HG03575 (cell line): ENCODE data around the gene RAB11B.
A peak's percentile ranks its signal among the peaks of the same experiment; 100 is the strongest.
"Not testable (repeated sequence)": the region's sequence is repeated elsewhere in the genome, so short reads cannot be mapped to it uniquely, and the experiment has no call there.

Experiments used
- ATAC-seq: cut with Tn5 transposase; IDR thresholded peaks from one replicate; pipeline ENCODE4 v1.9.1; 2021; ENCODE audit not compliant: unreplicated experiment, insufficient number of reproducible peaks, low FRiP score; ENCODE audit errors: extremely low read depth

RAB11B gene

DNA sequence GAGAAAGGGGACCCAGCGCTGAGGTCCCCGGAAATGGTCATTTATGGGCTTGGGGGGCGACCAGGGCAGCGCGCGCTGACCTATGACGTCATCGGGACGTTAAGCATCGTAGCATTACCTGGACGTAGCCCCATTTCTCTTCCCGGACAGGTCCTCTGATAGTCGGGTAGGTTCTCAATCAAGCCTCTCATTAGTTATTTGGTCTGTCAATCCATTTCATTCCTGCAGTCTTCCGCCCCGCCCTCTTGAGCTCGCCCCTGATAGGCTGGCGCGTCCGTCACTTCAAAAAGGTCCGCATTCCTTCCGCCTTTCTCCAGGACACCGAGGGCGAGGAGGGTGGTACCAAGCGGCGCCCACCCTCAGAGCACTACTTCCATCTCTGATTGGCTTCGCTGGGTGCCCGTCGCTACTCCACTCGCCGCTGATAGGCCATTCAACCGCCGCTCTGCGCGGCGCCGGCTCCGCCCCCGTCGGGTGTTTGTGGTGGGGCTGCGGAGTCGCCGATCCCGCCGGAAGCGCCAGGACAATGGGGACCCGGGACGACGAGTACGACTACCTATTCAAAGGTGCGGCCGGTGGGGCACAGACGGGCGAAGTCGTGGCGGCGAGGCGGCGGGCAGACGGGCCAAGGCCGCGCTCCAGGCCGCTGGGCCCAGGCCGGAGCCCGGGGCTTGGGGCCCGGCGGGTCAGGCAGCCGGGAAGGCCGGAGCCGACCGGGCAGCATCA, at the start of gene RAB11B:
Gene RAB11B, plus strand, starts transcription at position 470 of the 726 bp plus-strand sequence. Its CDS starts 57 bp downstream, at position 527.
- ATAC-seq: peak; percentile 72

DNA sequence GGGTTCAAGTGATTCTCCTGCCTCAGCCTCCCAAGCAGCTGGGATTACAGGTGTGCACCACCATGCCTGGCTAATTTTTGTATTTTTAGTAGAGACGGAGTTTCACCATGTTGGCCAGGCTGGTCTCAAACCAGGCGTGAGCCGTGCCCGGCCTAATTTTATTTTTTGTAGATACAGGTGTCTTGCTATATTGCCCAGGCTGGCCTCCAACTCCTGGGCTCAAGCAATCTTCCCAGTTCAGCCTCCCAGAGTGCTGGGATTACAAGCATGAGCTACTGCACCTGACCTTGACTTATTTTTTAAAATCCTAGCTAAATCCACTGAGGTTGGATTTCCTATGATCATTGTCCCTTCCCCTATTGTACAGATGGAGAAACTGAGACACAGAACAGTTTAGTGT, 48.7 kb upstream of the RAB11B start:
- ATAC-seq: not testable (repeated sequence)

DNA sequence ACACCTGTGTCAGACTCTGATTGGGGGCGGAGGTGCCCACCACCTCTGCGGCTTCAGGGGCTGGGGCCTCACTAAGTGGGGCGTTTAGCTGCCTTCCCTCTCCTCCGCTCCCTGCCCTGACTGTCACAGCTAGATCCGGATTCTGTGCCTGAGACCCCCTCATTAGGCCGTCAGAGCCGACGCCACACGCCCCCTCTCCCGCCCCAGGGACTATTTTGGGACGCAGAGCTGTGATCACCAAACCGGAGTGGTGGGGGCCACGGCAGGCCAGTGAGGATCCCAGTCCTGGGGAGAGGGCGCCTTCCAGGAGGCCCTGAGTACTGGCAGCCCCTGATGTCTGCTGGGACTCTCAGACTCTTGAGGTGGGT, 47.9 kb upstream of the RAB11B start:
- ATAC-seq: no peak

DNA sequence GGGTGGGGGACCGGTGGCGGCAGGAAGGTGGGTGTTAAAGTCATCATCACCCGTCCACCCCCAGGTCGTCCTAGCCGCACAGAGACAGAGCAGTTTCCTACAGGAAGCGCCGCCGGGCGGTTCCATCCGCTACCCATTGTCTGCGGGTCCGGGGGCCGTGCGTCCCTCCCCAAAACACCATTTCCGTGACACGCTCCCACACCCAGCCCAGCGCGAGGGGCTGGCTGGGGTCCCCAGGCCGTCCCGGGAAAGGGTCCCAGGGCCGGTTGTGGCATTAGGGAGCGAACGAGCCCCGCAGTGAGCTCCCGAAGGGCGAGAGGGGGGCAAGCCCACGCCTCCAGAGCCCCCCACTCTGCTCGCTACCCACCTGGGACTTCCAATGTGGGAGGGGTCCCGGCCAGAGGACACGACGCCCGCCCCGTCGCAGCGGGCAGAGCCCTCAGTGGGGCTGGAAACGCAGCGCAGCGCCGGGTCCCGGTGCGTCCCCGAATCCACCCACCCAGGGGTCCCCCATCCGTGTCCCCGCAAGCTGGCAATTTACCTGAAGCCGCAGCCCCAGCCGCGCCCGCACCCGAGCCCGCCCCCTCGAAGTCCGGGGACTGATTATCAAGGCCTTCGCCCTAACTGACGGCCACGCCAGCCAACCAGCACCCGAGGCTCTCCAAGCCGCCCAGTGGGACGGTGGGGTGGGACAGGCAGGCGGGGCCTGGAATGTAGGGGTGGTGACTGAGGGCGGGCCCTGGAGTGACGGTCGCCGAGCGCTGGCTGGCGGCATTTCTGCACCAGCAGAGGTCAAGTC, 47.3 kb upstream of the RAB11B start, which contains the start of gene KANK3:
Gene KANK3, minus strand, starts transcription at position 579 of the 799 bp plus-strand sequence. CDS start 5,434 bp downstream, outside the sequence.
- no peak for ATAC-seq

DNA sequence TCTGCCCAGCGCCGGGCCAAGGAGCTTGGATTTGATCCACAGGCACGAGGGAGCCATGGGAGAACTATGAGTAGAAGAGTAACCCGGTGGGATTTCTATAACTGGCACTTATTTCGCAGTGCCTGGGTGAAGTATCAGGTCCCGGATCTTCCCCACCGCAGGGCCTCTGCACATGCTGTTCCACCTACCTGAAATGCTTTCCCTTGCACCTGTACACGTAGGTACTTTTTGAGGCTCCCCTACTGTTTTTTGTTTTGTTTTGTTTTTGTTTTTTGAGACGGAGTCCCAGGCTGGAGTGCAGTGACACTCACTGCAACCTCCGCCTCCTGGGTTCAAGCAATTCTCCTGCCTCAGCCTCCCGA, 46.7 kb upstream of the RAB11B start:
- no peak for ATAC-seq

DNA sequence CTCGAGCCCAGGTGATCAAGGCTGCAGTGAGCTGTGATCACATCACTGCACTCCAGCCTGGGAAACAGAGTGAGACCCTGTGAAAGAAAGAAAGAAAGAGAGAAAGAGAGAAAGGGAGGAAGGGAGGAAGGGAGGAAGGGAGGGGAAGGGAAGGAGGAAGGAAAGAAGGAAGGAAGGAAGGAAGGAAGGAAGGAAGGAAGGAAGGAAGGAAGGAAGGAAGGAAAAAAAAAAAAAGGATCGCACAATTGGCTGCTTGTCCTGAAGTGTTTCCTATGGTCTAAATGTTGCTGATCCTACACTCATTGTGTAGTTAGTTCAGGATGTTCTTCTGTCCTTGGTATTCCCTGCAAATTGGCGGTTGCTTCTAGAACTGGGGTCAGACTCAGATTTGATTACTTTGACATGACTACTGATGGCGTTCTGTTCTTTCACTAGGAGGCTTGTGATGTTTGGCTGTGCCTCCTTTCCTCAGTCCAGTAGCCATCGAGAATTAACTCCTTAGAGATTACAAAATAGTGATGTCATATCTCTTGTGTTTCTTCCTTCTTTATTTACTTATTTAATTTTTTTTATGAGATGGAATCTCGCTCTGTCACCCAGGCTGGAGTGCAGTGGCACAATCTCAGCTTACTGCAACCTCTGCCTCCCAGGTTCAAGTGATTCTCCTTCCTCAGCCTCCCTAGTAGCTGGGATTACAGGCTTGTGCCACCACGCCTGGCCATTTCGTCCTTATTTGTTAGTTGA, 40.4 kb upstream of the RAB11B start:
- not testable (repeated sequence) for ATAC-seq

DNA sequence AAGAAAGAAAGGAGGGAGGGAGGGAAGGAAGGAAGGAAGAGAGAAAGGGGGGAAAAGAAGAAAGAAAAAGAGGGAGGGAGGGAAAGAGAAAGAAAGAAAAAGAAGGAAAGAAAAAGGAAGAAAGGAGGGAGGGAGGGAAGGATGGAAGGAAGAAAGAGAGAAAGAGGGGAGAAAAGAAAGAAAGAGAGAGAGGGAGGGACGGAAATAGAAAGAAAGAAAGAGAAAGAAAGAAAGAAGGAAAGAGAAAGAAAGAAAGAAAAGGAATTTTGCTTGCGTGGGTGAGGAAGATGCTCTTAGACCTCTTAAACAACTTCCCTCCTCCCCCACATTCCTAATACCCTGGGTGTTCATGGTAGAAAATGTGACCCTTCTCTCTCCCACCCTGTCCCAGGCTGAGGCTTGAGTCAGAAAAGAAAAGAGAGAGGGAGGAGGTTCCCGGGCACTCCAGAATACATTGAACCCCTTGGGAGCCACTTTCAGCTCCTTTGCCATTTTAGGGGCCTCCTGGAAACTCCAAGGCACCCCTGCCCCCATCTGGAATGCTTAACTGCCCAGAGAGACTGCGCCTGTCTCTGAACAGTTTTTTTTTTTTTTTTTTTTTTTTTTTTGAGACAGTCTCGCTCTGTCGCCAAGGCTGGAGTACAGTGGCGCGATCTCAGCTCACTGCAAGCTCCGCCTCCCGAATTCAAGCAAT, 37.9 kb upstream of the RAB11B start:
- no peak for ATAC-seq

DNA sequence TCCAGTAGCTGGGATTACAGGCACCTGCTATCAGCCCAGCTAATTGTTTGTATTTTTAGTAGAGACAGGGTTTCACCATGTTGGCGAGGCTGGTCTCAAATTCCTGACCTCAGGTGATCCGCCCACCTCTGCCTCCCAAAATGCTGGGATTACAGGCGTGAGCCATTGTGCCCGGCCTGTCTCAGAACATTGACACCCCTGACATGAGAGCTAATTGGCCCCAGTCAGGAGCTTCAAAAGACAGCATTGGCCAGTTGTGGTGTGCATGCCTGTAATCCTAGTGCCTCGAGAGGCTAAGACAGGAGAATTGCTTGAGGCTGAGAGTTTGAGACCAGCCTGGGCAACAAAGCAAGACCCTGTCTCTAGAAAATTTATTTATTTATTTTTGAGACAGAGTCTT, 37.3 kb upstream of the RAB11B start:
- ATAC-seq: not testable (repeated sequence)

DNA sequence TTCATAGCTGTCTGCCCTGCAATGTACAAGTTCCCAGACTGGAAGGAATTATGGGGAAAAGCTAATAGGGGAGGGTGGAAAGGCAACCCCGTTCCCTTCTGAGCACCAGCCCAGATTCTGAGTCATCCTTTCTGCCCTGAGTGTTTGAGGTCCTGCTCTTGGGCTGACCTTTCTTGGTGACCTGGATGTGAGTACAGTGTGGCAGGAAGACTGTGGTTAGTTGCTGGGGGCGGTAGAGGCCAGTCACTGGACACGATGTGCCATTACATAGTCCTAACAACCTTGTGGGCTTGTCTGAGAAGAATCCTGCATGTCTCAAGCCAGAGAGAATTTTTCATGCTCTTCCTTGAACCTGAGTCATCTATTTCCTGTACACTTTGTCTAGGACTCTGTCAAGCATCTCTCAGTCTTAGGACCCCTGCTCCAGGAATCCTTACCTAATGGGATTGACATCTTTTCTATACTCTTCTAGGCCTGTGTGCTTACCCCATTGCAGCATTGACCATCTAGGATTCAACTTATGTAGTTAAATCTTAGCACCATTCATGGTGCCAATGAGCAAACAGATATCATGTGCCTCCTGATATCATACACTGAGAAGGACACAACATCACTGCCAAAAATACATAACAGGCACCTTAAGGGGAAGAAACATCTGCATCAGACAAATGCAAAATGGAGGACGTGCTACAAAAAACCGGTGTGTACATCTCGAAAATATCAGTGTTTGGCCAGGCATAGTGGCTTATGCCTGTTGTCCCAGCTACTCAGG, 34.3 kb upstream of the RAB11B start:
- no peak for ATAC-seq

DNA sequence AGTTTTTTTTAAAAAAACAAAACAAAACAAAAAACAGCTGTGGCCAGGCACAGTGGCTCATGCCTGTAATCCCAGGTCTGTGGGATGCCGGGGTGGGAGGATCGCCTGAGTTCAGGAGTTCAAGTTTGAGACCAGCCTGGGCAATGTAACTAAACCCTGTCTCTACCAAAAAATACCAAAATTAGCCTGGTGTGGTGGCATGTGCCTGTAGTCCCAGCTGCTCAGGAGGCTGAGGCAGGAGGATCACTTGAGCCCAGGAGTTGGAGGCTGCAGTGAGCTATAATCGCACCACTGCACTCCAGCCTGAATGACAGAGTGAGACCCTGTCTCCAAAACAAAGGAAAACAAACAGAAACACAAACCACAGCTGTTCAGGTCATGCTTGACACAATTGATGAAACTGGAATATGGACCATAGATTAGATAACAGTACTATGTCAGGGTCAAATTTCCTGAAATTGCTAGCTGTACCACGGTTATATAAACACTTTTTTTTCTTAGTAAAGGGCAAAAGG, 33.1 kb upstream of the RAB11B start:
- ATAC-seq: no peak

DNA sequence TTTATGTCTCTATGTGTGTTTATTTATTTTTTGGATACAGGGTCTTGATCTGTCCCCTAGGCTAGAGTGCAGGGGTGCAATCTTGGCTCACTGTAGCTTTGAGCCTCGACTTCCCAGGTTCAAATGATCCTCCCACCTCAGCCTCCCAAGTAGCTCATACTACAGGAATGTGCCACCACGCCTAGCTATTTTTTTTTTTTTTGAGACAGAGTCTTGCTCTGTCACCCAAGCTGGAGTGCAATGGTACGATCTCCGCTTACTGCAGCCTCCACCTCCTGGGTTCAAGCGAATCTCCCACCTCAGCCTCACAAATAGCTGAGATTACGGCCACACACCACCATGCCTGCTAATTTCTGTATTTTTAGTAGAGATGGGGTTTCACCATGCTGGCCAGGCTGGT, 31.2 kb upstream of the RAB11B start:
- ATAC-seq: no peak

DNA sequence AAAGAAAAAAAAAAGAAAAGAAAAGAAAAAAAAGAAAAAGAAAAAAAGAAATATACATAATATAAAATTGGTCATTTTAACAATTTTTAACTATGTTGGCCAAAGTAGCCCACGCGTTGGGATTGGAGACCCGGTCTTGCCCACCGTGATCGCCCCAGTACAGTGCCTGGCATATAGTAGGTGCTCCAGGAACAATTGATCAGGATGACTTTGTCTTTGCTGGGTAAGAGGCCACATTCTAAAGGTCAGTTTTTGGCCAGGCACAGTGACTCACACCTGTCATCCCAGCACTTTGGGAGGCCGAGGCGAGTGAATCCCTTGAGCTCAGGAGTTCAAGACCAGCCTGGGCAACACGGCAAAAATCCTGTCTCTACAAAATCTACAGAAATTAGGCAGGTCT, 30.0 kb upstream of the RAB11B start:
- no peak for ATAC-seq

DNA sequence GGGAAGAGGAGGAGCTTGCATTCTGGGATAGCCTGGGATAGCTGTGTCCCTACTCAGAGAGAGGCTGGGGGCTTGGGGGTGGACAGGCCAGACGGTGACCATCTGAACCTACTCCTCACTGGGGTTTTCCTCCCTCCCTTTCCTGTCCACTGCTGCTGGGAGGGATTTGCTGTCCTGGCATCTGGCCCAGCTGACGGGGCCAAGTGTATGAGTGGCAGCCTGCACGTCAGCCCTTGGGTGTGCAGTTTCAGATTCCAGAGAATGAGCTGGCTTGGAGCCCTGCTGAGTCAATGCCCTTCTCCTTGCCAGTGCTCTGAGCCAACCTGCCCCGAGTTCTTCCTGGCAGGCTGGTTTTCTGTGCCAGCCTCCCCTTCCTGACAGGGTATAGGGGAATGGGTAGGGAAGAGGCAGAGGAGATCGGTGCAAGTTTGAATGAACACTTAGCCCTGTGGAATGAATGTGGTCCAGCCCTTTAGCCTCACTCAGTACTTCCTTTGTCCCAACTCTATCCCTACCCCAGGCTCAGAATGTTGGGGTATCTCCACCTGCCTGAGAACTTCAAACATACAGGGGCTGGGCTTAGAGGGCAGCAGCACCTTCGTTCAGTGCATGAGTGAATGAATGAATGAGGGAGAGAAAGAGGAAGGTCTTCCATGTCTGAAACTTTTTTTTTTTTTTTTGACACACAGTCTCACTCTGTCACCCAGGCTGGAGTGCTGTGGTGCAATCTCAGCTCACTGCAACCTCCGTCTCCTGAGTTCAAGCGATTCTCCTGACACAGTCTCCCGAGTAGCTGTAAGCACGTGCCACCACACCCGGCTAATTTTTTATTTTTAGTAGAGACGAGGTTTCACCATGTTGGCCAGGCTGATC, 28.0 kb upstream of the RAB11B start:
- no peak for ATAC-seq

DNA sequence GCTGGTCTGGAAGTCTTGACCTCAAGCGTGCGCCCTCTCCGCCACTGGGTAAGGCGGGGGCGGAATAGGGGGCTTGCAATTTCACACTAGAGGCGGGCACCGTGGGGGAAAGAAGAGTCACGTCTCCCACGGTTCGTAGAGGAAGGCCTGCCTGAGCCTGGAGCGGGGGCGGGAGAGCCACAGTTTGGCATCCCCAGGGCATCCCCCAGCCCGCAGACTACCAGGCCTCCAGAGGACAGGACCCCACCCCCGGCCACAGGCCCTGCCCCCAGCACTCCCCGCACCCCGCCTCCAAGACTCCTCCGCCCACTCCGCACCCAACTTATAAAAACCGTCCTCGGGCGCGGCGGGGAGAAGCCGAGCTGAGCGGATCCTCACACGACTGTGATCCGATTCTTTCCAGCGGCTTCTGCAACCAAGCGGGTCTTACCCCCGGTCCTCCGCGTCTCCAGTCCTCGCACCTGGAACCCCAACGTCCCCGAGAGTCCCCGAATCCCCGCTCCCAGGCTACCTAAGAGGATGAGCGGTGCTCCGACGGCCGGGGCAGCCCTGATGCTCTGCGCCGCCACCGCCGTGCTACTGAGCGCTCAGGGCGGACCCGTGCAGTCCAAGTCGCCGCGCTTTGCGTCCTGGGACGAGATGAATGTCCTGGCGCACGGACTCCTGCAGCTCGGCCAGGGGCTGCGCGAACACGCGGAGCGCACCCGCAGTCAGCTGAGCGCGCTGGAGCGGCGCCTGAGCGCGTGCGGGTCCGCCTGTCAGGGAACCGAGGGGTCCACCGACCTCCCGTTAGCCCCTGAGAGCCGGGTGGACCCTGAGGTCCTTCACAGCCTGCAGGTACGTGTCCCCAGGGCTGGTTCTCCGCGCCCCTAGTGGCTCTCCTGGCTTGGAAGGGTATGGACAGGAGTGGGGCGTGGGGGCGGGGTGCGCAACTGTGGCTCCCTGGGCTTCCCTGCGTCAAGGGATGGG, 26.1 kb upstream of the RAB11B start, which contains the start of gene ANGPTL4:
Gene ANGPTL4, plus strand, starts transcription at position 353 of the 969 bp plus-strand sequence. Its CDS starts 167 bp downstream, at position 520.
- ATAC-seq: no peak

DNA sequence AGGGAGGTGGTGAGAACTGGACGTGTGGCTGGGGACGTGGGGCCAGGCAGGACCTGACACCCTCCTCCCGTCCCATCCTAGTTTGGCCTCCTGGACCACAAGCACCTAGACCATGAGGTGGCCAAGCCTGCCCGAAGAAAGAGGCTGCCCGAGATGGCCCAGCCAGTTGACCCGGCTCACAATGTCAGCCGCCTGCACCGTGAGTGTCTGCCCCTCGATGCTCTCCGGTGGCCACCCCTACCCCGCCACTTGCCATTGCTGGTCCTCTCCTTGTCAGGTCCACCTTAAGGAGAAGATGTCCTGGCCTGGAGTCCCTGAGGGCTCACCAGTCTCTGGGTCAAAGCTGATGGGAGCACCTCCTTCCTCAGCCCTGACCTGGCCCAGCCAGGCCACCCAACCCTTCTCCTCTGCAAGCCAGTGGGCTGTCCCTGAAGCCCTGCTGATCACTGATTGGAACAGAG, 24.0 kb upstream of the RAB11B start:
- no peak for ATAC-seq

DNA sequence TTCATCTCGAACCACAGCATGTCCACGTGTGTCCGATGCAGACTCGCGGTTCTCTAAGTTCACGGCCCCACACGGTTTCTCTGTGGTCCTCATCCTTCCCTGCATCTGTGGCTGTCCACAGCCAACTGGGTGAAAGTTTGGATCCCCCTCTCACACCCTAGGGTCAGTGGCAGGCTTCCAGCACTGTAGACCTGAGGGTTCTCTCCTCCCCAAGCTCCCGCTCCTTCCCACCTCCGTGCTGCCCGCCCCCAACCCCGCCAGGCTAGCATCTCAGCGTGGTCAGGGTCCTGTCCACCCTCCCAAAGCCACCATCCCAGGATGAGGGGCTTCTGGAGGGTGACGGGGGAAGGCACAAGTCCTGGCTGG, 23.2 kb upstream of the RAB11B start:
- no peak for ATAC-seq
